Stimulated activated CD4-positive, alpha-beta T cell treated with anti-CD3 and anti-CD28 coated beads, TNF-alpha, amount 100 ng/mL, for 4 hours (primary cell): ENCODE data around the gene LRRC32.
"Not testable (repeated sequence)": the region's sequence is repeated elsewhere in the genome, so short reads cannot be mapped to it uniquely, and the experiment has no call there.

ENCODE experiments used
- DNase-seq, 3 experiments: peaks; one replicate each; pipeline ENCODE4 v3.0.0-alpha.2; 2020; ENCODE audit warnings: low read depth in 3 of 3

Gene LRRC32

GRCh38 chr11:76629116-76629852 lies 41.3 kb downstream of the LRRC32 start:
- DNase-seq, result no peak

- DNase-seq, result peak in 1 of 3 experiments; percentile 28
Observed at GRCh38 chr11:76628408-76628947, 42.1 kb downstream of the LRRC32 start.

- no peak for DNase-seq
Observed at GRCh38 chr11:76627606-76628005, 42.9 kb downstream of the LRRC32 start.

GRCh38 chr11:76626921-76627401 lies 43.6 kb downstream of the LRRC32 start:
- DNase-seq, result no peak

- DNase-seq, result no peak
Observed at GRCh38 chr11:76626266-76626665, 44.3 kb downstream of the LRRC32 start.

- DNase-seq, result no peak
Observed at GRCh38 chr11:76625472-76626186, 44.9 kb downstream of the LRRC32 start.

- DNase-seq, result no peak
Observed at GRCh38 chr11:76624500-76625379, 45.8 kb downstream of the LRRC32 start.

GRCh38 chr11:76623884-76624419 lies 46.6 kb downstream of the LRRC32 start:
- DNase-seq, result no peak

GRCh38 chr11:76623171-76623883 lies 47.2 kb downstream of the LRRC32 start:
- no peak for DNase-seq

- DNase-seq, result no peak
Observed at GRCh38 chr11:76622493-76623094, 48.0 kb downstream of the LRRC32 start.

- no peak for DNase-seq
Observed at GRCh38 chr11:76621868-76622267, 48.7 kb downstream of the LRRC32 start.

- DNase-seq, result no peak
Observed at GRCh38 chr11:76621466-76621865, 49.1 kb downstream of the LRRC32 start.

GRCh38 chr11:76620489-76620888 lies 50.1 kb downstream of the LRRC32 start:
- DNase-seq, result no peak

- DNase-seq, result not testable (repeated sequence)
Observed at GRCh38 chr11:76619801-76620200, 50.7 kb downstream of the LRRC32 start.

- DNase-seq, result no peak
Observed at GRCh38 chr11:76617553-76618265, 52.8 kb downstream of the LRRC32 start.

GRCh38 chr11:76616676-76617552 lies 53.6 kb downstream of the LRRC32 start:
- DNase-seq, result no peak

GRCh38 chr11:76615950-76616349 lies 54.6 kb downstream of the LRRC32 start:
- DNase-seq, result no peak

- DNase-seq, result no peak
Observed at GRCh38 chr11:76614471-76615179, 55.9 kb downstream of the LRRC32 start.
